Glomerular visceral epithelial cell (primary cell): Measurements from ENCODE around the gene RUNDC3A.
A peak's percentile ranks its signal among the peaks of the same experiment; 100 is the strongest.
"Not testable (repeated sequence)": the region's sequence is repeated elsewhere in the genome, so short reads cannot be mapped to it uniquely, and the experiment has no call there.

Experiments
- DNase-seq: peaks from one replicate; pipeline ENCODE4 v3.0.0-alpha.2; 2016; ENCODE audit errors: extremely low spot score

The RUNDC3A gene

GRCh38 chr17:44318077-44318892 is 9.9 kb downstream of the RUNDC3A start:
- DNase-seq: no peak

DNA sequence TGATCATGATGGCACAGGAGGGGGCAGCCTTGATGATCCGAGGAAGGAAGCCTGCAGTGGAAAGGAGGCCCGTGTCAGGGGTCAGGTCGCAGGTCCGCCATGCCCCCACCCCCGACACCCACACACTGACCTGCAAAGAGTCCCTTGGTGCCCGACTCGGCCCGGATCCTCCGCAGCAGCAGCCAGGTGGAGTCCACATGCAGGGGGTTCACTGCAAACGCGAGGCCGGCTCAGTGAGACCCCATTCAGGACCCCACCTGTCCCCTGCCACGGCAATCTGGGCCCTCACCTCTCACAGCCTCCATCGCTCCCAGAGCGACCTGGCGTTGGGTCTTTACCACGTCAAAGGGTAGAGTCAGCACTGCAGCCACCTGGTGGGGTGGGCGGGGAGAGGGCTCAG is 11.7 kb downstream of the RUNDC3A start:
- no peak for DNase-seq

GRCh38 chr17:44321246-44322120 is 13.1 kb downstream of the RUNDC3A start:
- DNase-seq: no peak

- no peak for DNase-seq
Measured at GRCh38 chr17:44322236-44322895, 14.0 kb downstream of the RUNDC3A start.

GRCh38 chr17:44323359-44324091 is 15.1 kb downstream of the RUNDC3A start:
- DNase-seq: no peak

DNA sequence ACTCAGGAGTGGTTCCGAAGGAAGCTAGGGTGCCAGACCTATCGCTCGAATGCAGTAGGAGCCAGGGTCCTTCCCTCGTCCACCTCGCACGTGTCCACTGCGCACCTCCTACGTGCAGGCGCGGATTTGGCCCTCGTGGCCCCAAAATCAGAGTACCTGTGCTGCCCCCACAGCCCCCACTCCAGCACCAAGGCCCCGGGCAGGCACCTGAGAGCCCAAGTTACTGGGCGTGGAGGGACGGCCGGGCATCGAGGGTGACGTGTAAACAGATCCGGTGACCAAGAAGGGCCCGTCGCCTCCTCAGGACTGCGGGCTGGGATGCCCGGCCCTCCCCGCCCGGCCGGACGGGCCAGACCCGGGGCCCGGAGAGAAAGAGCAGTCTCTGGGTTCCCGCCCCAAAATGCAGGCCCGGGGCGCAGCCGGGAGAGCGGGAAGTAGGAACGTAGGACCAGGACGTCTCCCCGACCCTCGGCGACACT is 15.7 kb downstream of the RUNDC3A start:
- DNase-seq: peak; percentile 31

- peak; percentile 95 for DNase-seq
Measured at GRCh38 chr17:44324571-44325275, 16.3 kb downstream of the RUNDC3A start, which contains the start of gene SLC25A39. SLC25A39 (minus strand) TSS chr17:44324823; CDS start chr17:44323562, 1,261 bp downstream.

DNA sequence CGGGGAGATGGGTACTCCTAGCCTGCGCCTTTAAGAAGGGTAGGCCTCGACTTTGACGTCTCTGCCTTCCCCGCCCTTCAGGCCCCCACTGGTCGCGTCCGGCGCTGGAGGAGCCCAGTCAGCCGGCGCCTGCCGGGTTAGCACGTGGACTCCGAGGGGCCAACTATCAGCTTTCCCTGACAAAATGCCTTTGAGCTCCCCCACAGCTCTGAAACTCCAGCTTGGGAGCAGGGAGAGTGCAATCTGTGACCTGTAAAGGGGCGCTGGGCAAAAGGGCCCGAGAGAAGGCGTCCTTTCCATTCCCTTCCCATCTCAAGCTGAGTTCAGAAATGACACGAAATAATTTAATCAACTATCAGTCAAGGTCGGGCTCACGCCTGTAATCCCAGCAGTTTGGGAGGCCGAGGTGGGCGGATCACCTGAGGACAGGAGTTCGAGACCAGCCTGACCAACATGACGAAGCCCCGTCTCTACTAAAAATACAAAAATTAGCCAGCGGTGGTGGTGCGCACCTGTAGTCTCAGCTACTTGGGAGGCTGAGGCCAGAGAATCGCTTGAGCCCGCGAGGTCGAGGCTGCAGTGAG is 18.6 kb downstream of the RUNDC3A start:
- DNase-seq: peak; percentile 97

DNA sequence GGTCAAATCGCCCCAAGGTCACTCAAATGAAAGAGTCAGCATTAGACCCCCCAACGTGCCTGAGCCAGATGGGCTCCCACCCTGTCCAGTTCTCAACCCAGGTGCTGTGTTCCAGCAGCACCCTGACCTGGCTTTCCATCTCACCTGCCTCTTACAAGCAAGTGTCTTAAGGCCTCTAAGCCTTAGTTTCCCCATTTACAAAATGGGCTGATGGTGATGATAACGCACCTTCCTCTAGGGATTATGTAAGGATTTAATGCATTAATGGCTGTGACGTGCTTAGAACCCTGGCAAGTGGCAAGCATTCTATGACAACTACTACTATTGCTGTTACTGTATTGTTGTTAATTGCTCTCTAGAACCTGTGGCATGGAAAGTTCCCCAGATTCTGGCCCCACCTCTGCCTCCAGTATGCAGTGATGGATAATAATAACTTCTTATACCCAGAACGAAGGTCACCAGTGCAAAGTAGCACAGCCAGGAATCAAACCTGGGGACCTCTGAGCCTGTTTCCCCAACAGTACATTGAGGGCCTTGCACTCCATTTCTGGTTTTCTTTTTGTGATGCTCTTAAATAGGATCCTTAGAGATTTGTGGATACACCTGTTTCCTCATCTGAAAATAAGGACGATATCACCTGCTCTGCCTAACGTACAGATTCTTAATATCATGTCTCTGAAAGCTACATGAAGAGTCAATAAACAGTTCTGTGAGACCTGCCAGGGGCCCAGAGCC is 19.5 kb downstream of the RUNDC3A start:
- DNase-seq: no peak

- not testable (repeated sequence) for DNase-seq
Measured at GRCh38 chr17:44329516-44329915, 21.1 kb downstream of the RUNDC3A start.

- not testable (repeated sequence) for DNase-seq
Measured at GRCh38 chr17:44330263-44330662, 21.9 kb downstream of the RUNDC3A start.

- peak; percentile 76 for DNase-seq
Measured at GRCh38 chr17:44331249-44331760, 22.9 kb downstream of the RUNDC3A start.

DNA sequence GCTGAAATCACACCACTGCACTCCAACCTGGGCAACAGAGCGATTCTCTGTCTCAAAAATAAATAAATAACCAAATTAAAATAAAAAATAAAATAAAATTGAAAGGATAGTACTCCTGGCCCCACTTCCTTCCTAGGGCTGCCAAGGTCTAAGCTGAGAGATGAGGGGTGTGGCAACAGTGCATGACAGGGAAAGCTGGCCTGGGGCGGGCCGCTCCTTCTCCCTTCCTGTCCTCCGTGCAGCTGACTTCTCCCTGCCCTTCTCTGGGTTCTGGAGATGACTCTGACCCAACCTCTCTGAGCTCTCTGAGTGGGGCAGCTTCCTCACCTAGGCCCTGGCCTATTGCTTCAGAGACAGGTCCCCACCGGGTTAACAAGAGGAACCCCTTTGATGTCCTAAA is 25.0 kb downstream of the RUNDC3A start:
- DNase-seq: no peak

- no peak for DNase-seq
Measured at GRCh38 chr17:44334315-44334714, 25.9 kb downstream of the RUNDC3A start.

DNA sequence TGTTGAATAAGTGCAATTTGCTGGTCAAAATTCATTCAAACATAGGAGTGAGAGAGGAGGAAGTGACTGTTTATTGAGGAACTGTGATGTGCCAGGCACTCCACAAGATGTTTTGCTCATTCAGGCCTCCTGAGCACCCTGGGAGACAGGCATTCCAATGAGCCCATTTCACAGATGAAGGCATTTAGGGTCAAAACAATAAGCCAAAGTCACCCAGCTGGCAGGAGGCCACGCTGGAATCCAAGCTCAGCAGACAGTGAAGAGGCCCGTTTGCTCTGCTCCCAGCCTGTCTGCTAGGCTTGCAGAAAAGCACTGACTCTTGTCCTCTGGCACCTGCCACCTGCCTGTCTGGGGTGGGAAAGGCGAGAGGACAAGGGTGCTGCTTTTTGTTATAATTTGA is 26.3 kb downstream of the RUNDC3A start:
- DNase-seq: no peak

GRCh38 chr17:44335564-44335963 is 27.2 kb downstream of the RUNDC3A start:
- no peak for DNase-seq

GRCh38 chr17:44335968-44336367 is 27.6 kb downstream of the RUNDC3A start:
- DNase-seq: no peak

GRCh38 chr17:44338702-44339101 is 30.3 kb downstream of the RUNDC3A start:
- peak; percentile 55 for DNase-seq

GRCh38 chr17:44340553-44340952 is 32.2 kb downstream of the RUNDC3A start:
- DNase-seq: not testable (repeated sequence)
